Measurements from ENCODE around the gene AFMID.
"Not testable (repeated sequence)": the region's sequence is repeated elsewhere in the genome, so short reads cannot be mapped to it uniquely, and the experiment has no call there.

The AFMID gene

DNA sequence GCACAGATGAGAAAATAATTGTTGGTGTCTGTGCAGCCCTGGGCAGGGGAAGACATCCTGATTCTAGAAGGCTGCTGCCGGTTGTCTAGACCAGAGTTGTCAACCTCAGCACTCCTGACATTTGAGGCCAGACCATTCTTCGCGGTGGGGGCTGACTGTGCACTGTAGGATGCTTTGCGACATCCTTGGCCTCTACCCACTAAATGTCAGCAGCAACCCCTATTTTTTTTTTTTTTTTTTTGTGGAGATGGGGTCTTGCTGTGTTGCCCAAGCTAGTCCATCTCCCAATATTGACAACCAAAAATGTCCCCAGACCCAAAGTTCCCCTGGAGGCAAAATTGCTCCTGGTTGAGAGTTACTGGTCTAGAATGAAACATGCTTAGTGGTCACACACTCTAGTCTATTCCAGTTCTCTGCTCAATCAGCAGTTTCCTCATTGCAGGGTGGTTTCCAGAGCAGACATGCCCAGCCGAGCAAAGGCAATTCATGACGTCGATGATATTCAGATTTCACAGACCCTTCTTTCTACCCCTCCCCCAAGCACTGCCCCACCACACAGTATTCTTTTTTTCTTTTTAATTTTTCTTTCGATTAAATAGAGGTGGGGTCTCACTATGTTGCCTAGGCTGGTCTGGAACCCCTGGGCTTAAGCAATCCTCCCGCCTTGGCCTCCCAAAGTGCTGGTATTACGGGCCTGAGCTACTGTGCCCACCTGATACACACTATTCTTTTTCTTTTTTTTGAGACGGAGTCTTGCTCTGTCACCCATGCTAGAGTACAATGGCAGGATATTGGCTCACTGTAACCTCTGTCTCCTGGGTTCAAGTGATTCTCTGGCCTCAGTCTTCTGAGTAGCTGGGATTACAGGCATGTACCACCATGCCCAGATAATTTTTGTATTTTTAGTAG, 32.0 kb upstream of the AFMID start:
- DNase-seq: no peak

DNA sequence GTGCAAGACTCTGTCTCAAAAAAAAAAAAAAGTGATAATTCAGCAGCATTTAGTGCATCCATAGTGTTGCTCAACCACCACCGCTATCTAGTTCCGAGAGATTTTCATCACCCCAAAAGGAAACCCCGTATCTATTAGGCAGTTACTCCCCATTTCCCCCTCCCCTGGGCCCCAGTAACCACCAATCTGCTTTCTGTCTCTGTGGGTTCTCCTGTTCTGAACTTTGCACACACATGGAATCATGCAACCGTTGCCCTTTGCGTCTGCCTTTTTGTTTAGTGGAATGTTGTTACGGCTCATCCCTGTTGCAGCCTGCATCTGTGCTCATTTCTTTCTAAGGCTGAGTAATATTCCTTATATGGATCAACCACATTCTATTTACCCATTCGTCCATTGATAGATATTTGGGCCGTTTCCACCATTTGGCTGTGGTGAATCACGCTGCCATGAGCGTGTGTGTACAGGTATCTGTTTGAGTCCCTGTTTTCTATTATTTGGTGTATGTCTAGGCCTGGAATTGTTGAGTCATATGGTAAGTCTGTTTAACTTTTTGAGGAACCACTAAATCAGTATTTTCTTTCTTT, 27.5 kb upstream of the AFMID start:
- no peak for DNase-seq

DNA sequence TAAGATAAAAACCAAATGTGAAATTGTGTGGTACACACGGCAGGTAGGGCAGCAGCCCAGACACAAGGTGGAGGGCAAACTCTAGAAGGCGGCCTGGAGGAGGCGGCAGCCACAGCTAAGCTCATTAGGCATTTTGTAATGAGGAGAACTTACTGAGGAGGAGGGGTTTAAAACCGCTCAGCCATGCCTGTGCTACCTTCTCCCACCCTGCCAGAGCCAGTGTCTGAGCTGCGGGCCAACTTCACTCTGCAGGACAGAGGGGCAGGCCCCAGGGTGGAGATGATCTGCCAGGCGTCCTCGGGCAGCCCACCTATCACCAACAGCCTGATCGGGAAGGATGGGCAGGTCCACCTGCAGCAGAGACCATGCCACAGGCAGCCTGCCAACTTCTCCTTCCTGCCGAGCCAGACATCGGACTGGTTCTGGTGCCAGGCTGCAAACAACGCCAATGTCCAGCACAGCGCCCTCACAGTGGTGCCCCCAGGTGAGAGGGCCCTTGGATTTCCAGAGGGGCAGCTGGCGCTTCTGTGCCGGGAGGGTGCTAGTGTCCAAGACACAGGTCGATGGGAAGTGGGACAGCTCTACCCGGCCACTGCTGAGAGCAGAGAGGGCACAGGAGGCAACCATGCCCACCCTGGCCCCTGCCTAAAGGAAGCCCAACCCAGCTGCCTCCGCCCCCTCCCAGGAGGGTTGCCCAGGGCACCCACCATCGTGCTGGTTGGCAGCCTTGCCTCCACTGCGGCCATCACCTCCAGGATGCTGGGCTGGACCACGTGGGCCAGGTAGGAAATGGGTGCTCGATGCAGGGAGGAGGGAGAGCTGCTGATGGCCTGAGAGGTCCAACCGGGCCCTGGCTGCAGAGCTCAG, 23.0 kb upstream of the AFMID start:
- DNase-seq: no peak

DNA sequence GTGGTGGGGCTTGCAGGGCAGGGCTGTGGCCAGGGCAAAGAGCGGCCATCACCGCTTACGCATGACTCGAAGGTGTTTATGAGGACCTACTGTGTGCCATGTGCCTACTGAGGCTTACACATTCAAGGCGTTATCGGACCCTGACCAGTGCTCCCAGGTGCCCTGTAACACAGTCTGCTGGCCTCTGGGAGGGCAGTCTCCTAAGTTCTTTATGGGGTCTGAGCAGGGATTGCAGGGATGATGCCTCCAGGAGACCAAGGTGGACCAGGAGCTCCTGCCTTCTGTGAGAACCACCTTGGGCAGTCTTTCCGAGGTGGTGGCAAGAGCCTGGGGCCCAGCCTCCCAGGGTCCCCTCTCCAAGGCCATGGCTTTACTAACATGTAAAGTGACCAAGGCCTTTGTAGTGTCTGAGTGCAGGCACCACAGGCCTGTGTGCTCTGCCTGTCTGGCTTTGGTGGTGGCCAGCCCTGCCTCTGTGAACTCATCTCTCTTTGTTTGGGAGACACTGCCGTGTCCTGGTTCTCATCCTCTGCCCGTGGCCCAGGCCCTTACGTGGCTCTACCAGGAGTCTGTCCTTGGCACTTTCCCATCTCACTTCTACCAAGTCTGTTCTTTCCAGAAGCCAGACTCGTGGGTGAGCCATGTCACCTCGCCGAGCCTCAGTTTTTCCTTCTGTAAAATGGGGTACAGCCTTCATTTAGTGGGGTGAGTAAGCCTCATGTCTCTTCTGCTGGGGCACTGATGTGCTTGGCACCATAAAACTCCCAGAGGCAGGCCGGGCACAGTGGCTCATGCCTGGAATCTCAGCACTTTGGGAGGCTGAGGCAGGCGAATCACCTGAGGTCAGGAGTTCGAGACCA, 22.2 kb upstream of the AFMID start:
- DNase-seq: no peak

DNA sequence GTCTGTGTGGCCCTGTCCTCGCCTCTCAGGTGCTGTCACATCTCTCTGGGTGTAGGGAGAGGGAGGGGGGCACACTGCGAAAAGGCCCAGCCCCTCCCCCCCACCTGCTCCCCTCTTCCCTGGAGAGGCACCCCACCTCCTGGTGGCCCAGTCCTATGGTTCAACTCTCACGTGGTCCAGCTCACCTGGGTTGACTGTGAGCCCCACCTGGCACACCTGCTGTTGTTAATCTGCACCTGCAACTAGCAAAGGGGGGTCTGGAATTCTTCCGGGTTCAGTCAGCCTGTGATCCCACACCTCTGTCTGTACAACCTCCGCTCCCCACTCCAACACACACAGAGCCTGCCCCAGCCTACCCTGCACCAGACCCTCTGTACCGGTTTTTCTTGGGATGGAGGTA, 20.7 kb upstream of the AFMID start:
- no peak for DNase-seq

DNA sequence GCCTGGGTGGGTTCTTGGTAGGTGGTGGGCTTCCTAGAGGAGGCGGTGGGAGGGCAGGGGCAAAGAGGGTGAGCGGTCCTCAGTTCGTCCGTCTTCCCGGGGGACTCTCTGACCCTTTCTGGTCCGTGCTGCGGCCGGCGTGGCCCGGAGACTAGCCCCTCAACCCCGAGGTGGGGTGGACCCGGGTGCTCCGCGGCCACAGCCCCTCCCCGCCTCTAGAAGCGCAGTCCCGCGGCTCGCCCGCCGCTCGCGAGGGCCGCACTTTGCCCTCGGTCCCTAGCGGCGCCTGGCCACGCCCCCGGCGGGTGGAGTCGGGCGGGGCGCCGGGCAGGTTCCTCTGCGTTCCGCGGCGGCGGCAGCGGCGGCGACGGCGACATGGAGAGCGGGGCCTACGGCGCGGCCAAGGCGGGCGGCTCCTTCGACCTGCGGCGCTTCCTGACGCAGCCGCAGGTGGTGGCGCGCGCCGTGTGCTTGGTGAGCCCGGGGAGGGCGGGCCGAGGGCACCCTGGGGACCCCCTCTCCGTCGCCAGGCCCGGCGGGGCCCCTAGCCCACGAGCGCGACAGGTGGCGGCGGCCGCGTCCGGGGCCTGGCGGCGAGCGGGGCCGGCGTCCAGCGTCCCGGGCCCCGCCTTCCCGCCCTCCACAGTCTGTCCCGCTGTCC, 18.8 kb upstream of the AFMID start, which contains the start of gene SYNGR2:
Gene SYNGR2 (plus strand): TSS at position 340 of the 661 bp plus-strand sequence. CDS start 36 bp downstream, at position 376.
- peak; percentile 69 to 87 (median 77) for DNase-seq

DNA sequence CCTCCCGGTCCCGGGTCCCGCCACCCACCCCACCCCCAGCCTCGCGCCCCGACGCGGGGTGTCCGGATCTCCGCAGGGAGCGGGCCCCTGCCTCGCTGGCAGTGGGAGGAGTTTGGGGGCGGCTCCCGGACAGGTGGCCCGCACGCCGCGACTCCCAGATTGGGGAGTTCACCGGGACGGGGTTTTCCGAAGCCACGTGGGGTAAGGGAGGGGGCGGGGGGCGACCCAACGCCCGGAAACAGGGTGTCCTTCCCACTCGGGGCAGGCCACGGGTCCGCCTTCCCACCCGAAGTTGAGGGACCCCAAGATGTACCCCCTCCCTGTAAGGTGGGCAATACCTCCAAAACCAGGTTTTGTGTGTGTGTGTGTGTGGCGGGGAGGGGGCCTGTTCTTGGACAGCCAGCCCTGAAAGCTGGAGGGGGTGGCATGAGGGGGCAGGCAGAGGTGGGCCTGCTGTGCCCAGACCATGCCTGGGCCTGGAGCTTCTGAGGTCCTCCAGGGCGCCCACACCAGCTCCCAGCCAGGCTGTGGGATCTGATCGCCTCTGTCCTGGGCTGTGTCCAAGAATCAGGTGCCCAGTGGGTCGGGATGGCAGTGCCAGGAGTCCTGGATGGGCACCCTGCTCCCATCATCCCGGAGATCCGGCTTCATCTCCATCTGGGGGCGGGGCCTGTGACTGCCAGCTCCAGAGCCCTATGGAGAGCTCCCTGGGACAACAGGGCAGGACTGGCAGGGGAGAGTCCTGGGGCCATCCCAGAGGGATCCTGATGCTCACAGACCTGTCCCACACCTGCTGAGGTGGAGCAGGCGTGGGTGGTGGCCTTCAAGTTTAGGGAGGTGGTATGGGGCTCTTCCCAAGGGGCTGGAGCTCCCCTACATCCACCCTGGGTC, 18.0 kb upstream of the AFMID start:
- DNase-seq: peak in 3 of 6 experiments; percentile 46 to 65 (median 59)

DNA sequence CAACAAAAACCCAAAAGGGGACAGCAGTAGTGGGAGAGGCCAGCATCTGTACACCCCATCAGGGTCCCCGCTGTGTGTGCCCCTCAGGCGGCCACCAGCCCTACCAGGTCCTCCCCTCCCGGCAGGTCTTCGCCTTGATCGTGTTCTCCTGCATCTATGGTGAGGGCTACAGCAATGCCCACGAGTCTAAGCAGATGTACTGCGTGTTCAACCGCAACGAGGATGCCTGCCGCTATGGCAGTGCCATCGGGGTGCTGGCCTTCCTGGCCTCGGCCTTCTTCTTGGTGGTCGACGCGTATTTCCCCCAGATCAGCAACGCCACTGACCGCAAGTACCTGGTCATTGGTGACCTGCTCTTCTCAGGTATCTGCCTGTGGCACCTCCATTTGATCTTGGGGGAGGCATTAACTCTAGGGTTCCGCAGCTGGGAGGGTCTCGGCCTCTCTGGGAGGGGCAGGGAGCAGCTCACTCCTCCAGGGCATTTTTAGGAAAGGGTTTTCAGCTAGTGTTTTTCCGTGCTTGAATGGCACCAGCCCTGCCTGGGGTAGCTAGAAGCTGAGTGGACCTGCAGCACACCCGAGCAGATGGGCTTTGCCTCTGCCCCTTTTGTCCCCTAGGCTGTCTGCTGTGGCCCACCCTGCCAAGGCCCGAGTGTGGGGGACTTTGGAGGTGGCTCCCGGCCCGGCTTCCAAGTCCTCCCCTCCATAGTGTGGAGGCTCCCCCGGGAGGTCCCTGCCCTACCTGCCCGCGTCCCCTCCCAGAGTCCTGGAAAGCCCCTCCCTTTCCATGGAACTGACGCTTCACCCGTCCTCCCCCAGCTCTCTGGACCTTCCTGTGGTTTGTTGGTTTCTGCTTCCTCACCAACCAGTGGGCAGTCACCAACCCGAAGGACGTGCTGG, 16.2 kb upstream of the AFMID start:
- DNase-seq: no peak

DNA sequence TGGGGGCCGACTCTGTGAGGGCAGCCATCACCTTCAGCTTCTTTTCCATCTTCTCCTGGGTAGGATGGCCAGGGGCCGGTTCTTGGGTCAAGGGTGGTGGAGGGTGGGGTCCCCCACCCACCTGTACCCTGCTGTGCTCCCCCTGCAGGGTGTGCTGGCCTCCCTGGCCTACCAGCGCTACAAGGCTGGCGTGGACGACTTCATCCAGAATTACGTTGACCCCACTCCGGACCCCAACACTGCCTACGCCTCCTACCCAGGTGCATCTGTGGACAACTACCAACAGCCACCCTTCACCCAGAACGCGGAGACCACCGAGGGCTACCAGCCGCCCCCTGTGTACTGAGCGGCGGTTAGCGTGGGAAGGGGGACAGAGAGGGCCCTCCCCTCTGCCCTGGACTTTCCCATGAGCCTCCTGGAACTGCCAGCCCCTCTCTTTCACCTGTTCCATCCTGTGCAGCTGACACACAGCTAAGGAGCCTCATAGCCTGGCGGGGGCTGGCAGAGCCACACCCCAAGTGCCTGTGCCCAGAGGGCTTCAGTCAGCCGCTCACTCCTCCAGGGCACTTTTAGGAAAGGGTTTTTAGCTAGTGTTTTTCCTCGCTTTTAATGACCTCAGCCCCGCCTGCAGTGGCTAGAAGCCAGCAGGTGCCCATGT, 15.4 kb upstream of the AFMID start:
- not testable (repeated sequence) for DNase-seq

DNA sequence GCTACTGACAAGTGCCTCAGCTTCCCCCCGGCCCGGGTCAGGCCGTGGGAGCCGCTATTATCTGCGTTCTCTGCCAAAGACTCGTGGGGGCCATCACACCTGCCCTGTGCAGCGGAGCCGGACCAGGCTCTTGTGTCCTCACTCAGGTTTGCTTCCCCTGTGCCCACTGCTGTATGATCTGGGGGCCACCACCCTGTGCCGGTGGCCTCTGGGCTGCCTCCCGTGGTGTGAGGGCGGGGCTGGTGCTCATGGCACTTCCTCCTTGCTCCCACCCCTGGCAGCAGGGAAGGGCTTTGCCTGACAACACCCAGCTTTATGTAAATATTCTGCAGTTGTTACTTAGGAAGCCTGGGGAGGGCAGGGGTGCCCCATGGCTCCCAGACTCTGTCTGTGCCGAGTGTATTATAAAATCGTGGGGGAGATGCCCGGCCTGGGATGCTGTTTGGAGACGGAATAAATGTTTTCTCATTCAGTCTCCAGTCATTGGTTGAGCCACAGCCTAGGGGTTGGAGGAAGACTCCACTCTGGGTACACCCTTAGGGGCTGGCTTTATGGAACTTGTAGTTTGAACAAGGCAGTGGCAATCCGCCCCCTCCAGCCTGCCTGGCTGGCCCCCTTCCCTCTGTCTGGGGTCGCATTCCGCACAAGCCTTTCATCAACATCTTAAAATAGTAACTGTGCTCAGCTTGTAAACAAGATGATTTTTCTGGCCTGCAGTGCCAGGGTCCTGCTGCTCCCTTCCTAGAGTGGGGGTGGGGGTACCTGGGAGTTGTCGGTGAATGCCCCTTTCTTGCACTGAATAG, 14.7 kb upstream of the AFMID start:
- DNase-seq: no peak

DNA sequence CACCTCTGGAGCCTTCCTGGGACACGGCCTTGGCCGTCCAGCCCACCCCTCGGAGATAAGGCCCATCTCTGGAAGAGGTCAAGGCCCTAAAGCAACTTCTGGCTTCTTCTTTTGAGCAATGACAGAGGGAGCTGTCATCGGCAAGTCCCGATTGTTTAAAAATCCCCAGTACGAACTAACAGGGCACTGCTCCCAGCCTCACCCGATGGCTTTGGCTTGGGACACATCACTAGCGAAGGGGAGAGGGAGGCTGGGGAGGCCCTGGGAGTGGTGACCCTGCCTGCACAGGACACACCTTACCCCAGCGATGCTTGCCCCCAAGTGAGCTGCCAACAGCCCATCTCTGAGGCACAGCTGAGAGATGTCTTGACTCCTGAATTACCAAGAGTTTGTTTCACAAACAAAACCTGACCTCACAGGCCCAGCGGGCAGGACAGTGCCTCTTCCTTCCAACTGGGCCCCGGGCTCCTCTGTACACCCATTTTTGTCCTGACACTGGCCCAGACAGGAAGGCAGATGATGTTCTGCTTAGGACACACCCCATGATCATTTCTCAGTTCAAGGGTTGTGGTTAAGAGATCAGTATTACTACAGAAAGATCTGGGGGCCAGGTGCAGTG, 14.0 kb upstream of the AFMID start:
- DNase-seq: peak in 2 of 6 experiments; percentile 27 to 49

DNA sequence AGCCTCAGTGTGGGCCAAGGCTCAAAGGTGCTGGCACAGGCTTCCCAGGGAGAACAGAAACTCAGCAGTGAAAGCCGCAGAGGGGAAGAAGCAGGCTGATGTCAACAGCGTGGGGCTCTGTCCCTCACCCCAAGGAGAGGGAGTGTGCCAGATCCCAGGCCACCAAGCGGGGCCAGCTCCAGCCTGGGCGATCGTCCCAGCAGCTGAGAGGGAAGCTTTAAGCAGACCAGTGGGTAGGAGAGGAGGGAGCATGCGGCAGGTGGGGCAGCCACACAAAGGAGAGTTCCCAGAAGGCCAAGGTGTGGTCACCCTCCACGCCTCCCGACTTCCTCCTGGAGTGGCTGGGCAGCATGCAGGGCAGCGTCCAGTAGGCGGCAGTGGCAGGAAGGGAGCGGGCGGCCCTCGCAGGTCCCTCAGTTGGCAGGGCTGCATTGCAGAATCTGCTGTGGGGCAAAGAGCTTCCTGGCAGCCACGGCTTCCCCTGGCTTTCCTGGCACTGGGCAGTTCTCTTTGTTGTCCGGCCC, 12.8 kb upstream of the AFMID start:
- no peak for DNase-seq

DNA sequence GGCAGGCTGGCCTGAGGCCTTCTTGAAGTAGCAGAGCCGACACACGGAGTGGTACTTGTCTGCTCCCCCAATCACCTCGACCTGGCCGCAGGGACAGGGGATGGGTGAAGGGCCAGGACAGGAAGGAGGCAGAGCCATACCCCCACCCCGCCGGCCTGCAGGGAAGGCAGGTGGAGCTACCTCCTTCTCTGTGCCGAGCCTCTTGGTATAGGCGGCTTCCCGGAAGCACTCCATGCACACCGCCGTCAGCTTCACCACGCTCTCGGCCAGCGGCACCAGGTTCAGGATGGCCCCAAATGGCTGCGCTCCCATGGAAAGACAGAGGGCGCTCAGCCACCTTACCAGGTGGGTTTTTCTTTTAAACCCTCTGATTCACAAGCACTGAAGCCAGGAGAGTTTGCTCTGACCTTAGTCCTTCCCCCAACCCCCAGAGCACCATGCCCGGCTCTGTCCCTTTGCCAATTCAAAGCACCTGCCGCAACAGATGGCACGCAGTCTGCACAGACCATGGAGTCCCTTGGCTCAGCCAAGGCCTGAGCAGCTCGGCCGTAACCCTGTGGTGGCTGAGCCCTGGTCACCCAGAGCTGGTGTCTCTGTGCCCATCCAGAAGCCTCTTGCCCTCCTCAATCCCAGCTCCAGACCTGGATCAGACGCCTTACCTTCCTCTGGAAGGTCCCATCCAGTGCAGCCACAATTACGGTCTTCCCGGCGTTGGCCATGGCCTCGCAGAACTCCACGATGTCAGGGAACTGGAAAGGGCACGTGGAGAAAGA, 12.1 kb upstream of the AFMID start:
- DNase-seq: no peak

DNA sequence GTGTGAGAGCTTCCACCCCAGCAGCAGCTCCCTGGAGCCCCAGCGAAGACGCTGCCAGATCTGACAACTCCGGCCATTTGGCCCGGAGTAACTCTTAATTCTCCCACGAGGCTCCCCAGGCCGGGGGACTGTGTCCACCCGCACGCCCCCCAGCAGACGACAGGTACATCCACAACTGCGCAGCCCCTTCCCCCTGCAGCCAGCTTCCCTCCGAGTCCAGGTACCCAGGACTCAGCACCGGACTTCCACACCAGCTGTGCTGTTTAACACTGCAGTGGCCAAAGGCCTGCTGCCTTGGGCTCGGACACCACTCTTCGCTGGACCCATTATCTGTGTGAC, 11.6 kb upstream of the AFMID start:
- no peak for DNase-seq

DNA sequence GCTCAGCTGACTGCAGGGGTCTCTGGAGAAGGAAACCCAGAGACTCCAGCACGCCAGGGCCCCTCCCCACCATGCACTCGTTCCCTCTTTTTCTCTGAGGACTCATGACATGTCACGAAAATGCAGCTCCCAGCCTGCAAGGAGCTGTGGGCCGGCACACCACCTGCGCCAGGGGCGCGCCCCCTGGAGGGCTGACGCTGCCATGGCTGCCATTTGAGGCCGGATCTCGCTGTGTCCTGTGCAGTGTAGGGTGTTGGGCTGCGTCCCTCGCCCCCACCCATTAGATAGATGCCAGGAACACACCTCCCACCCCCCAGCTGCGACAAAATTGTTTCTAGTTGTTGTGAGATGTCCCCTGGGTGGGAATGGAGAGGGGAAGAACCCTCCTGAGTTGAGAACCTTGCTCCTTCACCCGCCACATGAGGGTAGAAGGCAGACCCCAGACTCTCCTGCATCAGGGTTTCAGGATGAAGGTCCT, 10.6 kb upstream of the AFMID start:
- peak; percentile 46 to 82 (median 68) for DNase-seq

DNA sequence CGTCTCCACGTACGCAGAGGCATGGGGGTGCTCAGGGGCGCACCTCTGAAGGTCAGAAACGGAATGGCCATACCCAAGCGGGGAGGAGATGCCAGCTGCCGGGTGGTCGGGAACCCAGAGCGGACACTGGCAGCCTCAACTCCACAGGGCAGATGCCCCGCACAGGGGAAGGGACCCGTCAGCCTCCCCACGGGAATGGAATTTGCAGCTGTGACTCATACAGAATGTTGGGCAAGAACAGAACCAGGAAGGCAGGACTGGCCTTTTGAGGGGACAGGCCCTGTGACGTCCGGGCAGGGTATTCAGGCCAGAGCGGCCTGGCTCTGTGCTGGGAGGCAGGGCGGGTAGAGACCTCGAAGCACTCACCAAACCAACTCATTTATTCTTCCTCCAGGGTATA, 7.8 kb upstream of the AFMID start:
- no peak for DNase-seq

DNA sequence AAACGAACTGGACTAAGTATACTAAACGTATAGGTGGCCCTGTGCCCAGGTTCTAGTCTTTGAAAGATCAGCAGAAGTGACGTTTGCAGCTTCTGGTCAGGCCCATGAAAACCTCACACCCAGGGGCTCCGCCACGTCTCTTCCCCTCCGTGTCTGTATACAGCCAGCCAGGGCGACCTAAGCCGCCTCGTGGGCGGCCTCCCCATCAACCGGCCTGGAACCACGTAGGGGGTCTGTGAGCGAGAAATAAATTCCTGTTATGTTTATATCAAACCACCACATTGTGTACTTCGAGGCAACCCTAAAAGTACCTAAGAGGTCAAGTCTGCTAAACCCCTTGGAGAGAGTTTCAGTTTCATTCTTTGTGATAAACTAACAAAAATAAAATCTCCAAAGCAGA, 7.1 kb upstream of the AFMID start:
- no peak for DNase-seq

Measured in stimulated activated naive CD4-positive, alpha-beta T cell (primary cell).